GDM1 (cell line): Measurements from ENCODE around the gene TM4SF1.

Experiments used
- DNase-seq: peaks from one replicate; lab custom pipeline; 2025; lab: John Stamatoyannopoulos, UW

TM4SF1 gene

DNA sequence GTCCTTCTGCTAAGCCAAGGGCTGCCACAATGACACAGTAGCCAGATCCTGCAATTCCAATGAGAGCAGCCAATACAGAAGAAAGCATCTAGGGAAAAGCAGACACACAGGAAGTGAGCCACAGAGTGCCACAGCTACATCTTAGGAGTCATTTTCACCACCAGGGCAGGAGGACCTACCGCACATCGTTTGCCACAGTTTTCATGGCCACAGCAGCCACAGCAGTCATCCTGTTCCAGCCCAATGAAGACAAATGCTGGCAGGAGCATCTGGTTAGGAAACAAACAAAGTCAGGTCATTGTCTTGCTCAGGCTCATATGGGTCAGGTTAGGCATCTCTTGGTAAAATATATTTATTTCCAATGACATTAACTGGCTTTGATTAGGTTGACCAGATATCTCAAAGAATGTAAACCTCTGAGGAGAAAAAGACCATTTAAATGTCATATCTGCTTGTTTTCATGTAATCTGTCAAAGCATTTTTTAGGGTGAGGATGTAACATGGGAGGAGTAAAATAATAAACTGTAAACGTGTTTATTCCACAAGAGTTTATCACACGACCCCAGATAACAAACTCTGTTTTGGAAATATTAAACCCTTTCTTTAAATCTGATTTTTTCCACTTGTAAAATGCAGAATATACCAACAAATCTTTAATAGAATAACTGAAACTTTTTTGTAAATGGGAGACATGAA is 1.8 kb downstream of the TM4SF1 start:
- no peak for DNase-seq

GRCh38 chr3:149374793-149375500 is 2.5 kb downstream of the TM4SF1 start:
- no peak for DNase-seq

DNA sequence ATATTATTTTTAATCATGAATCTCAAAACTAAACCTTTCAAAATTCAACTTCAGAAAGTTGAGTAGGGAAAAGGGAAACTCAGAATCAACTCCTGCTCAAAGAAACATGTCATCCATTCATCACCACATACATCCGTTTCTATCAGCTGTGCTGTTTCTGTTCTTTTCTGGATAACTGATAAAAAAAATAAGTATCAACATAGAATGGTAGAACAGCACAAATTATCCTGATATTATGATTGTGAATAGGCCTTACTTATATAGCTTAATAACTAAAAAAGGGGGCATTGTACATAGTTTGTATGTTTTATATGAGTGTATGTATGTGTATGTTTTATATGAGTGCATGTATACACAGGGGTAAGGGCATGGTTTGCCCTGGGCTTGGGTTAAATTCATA is 3.1 kb downstream of the TM4SF1 start:
- DNase-seq: no peak

- DNase-seq: no peak
Measured at GRCh38 chr3:149373235-149374125, 4.0 kb downstream of the TM4SF1 start.

DNA sequence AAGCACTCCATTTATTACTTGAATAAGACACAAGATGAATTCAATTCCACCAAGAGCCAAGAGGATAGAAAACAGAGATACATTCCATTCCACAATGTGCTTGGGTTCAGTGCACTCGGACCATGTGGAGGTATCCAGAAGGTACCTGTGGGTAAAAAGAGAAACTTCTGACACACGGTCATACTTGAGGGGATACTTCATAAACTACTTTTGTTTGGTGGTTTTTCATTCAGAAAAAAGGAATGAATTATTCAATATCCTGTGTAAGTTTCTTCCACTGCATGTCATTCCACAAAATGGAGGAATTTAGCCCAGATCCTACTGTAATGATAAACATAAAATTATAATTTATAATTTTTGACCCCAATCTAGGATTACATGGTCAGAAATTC is 5.7 kb downstream of the TM4SF1 start:
- no peak for DNase-seq

DNA sequence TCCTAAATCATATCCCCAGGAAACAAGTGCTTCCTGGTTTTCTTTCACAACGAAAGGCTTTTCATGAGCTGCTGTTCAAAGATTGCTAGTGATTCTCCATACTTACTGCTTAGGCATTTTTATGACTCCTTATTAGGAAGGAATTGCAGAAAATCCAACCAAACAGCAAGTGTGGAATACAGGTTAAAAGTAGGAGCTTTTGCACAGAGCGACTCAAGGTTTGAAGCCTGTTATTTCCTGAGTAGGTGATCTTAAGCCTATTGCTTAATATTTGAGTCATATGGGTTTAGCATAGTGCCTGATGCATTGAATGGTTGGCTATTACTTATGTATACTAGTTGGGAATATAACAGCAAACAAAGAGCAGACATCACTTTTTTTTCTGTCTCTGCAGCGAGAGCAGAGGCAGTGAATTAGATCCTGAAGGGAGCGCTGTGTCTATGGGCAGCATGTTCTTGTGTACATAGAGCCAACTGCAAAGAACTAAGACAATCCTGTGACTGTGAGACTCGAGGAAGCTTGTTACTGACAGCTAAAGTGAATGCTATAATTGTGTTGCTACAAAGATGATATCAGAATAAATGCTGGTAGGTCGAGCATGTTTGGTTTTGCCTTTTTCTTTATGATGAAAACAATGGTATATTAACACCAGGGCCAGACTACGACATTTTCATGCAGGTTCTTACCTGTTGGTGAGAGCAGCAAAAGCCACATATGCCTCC is 6.3 kb downstream of the TM4SF1 start:
- DNase-seq: peak; percentile 57

DNA sequence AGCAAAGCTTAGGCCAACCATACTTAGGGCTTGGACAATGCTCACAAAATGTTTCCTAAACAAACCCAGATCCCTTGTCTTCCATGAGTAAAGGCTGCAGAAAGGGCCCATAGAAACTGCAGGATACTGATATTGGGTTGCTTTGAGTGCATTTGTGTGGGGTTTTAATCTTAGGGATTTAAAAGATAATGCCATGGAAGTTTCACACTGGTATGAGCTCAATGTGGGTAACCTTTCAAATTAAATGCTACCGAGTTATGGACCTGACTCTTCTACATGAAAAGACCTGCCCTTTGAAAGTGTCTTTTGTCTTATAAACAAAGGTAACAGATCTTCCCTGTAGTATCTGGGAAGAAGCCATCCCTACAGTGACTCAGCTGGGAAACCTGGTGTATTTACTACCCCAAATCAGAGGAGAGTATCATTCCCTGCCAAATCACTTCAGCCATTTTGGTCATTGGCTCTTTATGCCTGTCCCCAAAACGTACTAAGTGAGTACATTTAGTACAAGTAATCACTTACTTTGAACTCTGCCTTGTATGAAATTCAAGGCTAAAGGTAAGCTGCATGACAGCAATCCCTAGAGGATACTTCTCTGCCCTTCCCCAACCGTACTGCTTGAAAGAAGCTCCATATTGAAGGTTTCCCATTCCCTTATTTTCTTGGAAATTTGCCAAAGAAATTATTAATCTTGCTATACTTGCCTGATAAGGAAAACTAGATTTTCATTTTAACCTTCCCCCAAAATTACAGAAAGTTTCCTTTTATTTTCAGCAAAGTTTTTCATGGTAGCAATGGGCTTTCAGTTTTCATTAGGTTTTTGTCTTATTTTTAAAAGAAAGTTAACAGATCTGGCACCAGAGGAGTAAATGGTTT is 7.2 kb downstream of the TM4SF1 start:
- no peak for DNase-seq

DNA sequence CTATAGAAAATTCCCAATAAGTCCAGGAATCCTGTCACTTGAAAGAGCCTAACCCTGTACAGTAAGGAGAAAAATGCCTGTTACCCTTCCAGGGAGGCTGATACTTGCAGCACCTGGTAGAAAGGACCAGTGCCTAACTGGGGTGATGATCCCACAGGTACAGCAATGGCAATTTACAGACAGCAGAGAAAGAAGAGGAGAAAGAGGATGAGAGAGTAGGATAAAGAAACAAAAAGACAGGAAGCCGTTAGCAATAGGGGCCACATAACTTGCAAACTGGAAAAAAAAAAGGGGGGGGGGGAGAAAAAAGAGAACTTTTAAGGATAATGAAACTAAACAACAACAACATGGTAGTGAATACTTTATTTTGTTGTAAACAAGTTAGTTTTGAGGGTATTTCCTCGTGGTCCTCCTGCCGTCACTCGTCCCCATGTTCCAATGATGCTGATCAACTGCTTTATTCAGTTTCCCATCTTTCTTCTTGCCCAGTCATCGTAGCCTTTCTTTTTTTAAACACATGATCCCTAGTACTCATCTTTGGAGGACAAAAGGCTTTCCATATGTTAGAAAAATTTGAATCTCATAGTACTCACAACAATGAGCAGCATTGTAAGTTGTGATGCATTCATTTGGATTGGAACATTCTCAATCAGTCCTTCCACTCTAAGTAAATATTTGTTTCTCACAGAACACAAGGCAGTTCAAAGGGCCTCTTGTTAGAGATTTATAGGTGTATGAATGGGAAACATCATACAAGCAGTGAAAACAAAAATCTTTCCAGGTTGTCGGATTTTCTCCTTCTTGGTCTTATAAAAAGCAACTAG is 8.6 kb downstream of the TM4SF1 start:
- no peak for DNase-seq

DNA sequence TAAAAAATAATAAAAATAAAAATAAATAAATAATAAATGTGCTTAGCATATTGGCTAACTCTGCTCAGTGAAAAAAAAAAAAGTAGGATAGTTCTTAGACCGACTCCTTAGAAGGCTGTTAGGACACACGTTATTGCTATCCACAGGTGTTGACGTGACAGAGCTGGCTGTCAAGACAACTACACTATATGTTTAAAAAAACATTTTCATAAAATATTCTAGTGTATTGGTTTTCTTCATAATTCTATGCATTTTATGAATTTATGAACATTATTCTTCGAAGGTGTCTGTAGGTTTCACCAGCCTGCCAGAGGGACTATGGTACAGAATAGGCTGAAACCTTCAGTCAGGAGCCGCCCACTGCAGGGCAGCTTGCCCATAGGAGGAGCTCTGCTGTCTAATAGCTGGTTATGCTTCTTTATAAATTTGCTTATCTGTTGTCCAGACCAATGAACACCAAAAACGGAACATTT is 9.2 kb downstream of the TM4SF1 start:
- no peak for DNase-seq

DNA sequence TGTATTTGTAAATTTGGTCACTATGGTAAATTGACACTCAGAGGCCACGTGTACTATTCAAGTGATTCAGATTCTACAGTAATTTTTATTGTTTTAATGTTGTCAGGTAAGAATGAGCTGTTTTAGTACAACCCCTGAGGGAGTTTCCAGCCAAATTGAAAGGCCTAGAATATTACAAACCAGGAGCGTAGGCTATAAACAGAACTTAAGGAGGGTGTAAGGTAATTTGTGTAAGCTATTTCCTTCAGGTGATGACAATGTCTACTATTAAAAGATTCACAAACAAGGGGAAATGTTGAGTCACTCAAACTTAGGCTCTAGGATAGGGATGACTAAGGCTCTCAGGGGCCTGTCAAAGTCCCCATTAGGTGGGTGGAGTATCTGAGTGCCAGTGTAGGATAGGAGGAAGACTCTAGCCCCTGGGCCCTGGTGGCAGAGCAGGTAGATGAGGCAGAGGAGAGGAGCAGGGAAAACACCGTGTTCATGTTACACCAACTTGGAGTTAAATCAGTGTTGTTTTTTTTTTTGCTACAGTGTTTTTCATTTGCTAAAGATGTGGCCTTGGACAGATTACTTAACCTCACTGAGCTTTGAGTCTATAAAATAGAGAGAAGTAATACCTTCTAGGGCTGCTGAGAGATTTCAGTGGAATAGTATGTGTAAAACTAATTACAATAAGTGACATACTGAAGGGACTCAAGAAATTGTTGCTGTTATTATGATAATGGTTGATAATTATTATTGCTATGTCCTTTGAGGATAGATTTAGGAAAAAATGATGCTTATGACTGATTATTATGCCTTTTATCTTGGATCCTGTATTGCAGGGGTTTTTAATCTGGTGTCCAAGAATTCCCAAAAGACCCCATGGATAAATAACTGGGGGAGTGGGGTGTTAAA is 10.3 kb downstream of the TM4SF1 start:
- no peak for DNase-seq

DNA sequence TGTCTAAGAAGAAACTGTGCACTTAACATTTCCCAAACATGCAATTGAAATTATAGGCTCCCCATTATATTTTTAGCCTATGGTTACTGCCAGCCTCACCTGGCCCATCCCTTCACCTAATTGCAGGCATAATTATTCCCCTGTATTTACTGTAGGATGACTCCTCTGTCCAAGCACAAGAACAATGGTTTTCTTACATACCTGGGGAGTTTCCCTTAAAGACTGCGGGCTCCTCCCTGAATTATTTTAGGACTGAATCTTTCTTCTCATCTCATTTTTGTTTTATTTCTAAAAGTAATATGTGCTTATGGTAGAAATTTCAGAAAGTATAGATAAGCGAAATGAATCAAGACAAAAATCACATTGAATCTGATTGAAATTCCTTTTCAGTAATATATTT is 11.4 kb downstream of the TM4SF1 start:
- DNase-seq: no peak

- no peak for DNase-seq
Measured at GRCh38 chr3:149364624-149365023, 12.8 kb downstream of the TM4SF1 start.

GRCh38 chr3:149363053-149363452 is 14.4 kb downstream of the TM4SF1 start:
- DNase-seq: no peak

GRCh38 chr3:149362366-149362765 is 15.1 kb downstream of the TM4SF1 start:
- no peak for DNase-seq

DNA sequence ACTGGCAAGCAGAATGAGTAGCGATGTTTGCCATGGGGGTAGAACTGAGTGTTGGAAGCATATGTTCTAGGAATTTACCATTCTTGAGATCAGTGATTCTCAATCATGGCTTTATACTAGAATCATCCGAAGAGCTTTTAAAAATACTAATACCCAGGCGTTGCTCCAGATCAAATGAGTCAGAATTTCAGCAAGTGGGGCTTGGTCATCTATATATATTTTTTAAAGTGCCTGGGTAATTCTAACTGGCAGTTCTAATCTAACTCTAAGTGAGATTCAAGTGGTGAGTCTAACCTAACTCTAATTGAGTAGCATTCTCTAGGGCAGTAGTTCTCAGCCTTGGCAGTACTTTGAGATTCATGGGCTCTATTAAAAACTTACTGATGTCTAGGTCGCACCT is 20.8 kb downstream of the TM4SF1 start:
- no peak for DNase-seq

GRCh38 chr3:149356044-149356592 is 21.3 kb downstream of the TM4SF1 start:
- DNase-seq: no peak

DNA sequence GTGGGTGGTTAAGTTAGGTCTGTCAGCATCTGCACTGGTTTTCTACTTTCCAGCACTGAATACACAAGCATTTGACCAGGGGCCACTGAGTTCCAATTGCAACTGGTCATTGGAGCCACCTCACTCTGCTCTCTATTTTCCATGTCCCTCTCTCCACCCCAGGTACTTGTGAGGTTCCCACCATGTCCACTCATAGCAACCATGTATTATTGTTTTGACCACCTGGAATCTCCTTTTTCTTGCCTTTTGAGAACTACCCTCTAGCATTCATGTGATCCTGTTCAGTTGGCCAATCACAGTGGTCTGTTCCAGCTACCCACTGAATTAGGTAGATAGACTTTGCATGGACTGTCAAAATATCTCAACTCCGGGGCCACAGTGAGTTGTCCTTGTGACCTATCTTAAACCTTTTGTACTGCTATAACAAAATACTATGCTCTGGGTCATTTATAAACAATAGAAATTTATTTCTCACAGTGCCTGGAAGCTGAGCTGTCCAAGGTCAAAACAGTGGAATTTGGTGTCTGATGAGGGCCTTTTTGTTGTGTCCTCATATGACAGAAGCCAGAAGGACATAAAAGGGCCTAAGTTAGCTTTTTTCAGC is 23.8 kb downstream of the TM4SF1 start:
- DNase-seq: no peak

DNA sequence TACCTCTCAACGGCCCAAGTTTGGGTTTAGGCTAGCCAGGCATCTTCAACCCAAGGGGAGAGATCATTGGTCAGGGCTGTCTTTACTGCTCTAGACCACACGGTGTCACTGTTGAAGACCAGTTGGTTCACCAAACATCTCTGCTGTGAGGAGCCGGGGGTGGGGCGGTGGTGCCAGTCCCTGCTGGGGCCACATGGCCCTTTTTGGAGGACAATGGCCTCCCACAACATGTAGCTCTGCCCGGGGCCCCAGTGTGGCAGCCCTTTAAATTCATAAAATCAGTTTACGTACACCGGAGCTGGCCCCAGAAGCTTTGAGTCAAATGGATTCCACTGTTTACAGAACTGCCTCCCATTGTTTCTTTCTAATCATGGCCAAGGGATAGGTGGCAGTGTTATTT is 24.9 kb downstream of the TM4SF1 start:
- DNase-seq: peak; percentile 52
